GM08714 (cell line): ENCODE data around the gene B4GALNT4.
"Not testable (repeated sequence)": the region's sequence is repeated elsewhere in the genome, so short reads cannot be mapped to it uniquely, and the experiment has no call there.

Experiments used
- H3K4me3 ChIP-seq: fragments of 200-500 bp; sonication (Bioruptor generic); 2 replicates; pipeline ENCODE4 v1.5.1; 2014; ENCODE audit warnings: mild to moderate bottlenecking, low read length, inconsistent platforms
- ZNF274 ChIP-seq: IDR thresholded peaks from 2 replicates; pipeline ENCODE4 v1.6.1; 2012; ENCODE audit warnings: mild to moderate bottlenecking, low read depth, low read length

The B4GALNT4 gene

DNA sequence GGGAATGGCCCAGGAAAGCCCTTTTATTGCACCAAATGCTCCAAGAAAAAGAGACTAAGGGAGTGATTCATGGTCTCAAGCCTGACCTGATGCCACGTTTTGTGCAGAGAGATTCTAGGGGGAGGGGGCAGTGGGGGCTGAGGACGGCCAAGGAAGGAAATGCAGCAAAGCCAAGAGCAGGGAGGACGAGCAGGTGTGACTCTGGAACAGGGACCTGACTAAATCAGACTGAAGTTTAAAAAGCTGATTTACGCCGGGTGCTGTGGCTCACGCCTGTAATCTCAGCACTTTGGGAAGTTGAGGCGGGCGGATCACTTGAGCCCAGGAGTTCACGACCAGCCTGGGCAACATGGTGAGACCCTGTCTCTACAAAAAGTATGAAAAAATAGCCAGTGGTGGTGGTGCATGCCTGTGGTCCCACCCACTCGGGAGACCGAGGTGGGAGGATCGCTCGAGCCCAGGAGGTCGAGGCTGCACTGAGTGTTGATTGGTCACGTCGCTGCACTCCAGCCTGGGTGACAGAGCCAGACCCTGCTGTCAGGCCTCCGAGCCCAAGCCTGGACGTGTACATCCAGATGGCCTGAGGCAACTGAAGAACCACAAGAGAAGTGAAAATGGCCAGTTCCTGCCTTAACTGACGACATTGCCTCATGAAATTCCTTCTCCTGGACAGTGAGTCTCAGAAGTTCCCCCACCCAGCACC lies 37.8 kb upstream of the B4GALNT4 start:
- no peak for TF ChIP-seq ZNF274
- no peak overlapping the region for H3K4me3 ChIP-seq

DNA sequence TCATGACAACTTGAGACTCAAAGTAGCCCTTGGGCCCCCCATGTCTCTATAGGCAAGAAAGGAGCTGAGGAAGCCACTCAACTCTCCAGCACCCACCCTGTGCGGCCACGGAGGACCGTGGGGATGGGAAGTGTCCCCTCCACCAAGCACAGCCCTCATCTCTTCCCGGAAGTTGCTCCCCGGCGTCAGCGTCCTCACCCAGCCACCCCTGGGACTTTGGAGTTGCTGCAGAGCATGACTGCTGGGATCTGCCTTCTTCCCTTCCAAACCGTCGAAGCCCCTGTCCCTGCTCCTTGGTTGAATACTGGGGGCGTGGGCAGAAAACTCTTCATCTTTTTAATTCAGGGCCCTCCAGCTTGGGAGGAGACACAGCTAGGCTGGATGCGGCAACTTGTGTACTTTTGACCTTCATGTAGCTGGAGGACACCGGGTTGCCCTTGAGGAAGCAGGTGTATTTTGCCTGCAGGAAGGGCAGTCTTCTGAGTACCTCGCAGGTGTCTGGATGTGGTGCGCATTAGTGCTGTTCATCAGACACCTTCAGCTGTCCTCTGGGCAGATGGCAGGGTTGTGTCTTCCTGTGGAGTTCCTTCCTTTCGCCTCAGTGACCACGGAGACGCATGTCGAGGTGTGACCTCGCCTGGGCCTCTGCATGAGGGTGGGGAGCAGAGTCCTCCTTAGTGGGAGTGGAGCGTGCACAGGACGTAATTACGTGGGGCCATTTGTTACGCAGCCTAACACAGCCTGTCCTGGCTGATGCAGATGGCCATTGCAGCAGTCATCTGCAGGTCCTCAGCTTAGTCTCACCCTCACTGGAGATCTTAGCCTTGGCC lies 36.4 kb upstream of the B4GALNT4 start:
- no peak overlapping the region for H3K4me3 ChIP-seq
- no peak for TF ChIP-seq ZNF274

DNA sequence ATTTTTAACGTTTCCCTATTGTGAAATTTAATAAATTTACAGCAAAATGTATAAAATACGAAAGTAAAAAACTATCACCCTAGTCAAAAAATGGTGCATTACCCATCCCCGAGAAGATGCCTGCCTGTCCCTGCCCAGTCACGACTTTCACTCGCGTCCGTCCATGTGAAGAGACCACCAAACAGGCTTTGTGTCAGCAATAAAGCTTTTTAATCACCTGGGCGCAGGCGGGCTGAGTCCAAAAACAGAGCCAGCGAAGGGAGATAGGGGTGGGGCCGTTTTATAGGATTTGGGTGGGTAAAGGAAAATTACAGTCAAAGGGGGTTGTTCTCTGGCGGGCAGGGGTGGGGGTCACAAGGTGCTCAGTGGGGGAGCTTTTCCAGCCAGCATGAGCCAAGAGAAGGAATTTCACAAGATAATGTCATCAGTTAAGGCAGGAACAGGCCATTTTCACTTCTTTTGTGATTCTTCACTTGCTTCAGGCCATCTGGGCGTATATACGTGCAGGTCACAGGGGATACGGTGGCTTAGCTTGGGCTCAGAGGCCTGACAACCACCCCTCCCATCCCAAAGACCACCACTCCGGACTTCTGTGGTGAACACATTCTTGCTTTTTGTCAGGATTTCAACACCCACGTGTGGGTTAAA lies 35.6 kb upstream of the B4GALNT4 start:
- not testable (repeated sequence) for H3K4me3 ChIP-seq

DNA sequence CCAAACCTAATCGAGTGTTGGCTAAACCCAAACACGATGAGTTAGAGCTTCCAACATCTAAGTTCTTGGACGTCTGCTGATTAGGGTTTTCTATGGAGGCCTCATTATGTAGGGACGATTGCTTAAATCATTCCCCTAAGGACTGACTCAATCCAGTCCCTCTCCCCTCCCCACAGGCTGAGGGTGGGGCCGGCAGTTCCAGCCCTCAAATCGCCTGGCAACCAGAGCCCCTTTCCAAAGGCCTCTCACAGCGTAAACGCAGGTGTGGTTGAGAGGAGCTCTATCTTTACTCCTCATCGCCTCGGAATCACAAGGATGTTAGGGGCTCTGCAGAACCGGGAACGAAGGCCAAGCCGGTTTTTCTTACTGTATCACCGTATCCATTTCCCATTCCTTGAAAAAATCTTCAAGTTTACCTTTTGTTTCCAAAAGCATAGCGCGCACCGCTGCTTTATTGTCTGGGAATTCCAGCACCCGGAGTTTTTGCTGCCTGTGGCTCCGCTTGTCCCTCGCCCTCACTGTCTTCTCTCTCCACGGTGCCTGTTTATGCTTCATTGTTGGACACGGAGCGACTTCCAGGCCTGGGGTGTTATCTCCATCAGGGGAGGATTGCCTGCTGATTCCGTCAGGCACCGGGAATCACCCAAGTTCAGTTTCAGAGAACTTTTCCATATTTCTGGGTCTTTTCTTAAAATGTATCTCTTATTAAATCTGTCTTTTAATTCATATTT lies 34.9 kb upstream of the B4GALNT4 start:
- no peak for TF ChIP-seq ZNF274
- no peak overlapping the region for H3K4me3 ChIP-seq

DNA sequence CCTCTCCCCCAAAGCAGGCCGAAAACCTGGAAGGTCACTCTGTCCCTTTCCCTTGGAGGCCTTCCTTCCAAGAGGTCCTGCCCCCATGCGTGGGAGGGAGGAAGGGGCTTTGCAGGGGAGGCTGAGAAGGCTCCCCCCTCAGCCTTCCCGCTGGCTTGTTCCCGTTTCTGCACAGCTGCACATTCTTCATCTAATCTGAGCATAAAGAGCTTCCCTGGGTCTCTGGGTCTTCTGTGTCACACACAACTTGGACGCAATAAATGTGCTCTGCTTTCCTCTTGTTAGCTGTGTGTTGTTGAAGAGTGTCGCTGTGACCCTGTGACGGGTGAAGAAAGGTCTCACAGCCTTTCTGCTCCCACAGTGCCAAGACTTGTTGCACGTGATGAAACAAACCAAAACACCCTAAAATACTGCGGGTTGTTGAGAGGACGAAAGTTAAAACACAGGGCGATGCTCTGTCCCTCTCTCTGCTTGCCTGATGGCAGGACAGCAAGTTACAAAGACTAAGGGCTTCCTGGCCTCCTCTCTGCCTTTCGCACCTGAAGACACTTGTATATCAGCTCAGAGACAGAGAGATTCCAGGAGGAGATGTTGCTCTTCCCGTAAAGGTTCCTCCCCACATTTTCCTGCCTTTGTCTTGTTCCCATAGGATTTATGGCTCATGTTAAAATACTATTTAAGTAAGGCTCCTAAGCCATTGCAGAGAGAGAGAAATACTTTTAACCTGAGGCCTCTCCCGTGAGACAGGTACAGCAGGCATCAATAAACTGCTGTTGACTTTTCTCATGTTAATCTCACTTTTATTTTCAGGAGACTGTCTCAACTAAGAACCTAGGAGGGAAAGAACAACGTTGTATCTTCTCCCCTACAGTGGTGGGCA lies 33.3 kb upstream of the B4GALNT4 start:
- no peak for TF ChIP-seq ZNF274
- H3K4me3 ChIP-seq: no peak overlapping the region

DNA sequence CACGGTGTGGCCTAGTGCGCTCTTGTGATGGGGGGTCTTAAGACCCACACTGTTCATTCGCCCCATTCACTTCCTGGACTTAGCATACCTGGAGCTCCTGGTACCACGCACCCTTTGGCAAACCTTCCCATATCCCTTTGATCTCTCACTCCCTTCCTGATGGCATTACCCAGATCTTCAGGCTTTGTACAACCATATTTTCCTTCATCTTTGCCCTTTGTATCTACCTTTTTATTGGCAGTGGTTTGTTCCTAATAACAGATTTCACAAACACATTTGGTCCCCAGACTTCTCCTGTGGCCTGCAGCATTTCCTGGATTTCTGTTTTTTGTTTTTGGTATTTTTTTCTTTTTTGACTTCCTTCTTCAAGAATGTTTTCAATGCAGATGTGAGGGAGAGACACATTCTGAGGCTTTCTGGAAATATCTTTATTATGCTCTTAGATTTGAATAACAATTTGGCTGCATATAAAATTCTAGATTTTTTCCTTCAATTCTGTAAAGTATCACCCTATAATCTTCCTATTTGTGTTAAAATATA lies 32.6 kb upstream of the B4GALNT4 start:
- no peak for TF ChIP-seq ZNF274
- no peak overlapping the region for H3K4me3 ChIP-seq

DNA sequence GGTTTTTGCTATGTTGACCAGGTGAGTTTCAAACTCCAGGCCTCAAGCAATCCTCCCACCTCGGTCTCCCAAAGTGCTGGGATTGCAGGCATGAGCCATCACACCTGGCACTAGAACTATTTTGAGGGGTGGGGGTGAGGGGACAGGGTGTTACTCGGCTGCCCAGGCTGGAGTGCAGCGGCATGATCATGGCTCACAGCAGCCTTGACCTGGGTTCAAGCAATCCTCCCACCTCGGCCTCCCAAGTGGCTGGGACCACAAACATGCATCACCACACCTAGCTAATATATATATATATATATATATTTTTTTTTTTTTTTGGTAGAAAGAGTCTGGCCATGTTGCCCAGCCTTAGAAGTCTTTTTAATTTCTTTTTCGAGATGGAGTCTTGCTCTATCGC lies 31.6 kb upstream of the B4GALNT4 start:
- TF ChIP-seq ZNF274: no peak
- H3K4me3 ChIP-seq: no peak overlapping the region

DNA sequence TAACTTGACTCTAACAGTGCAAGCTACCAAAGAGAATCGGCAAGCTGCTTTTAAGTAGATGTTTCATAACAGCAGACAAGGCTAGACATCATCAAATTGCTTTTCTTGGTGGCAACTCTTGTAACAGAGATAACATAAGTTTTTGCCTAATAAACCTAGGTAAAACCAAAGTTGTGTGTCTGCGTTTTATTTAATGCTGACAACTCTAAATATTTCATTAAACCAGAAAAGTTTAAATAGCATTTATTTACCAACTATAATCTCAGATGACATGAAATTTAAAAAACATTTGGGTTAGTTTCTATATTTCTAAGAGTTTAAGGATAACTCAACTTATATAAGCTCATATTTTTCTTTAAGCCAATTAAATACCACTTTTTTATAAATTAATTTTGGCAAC lies 29.3 kb upstream of the B4GALNT4 start:
- no peak overlapping the region for H3K4me3 ChIP-seq
- TF ChIP-seq ZNF274: no peak

DNA sequence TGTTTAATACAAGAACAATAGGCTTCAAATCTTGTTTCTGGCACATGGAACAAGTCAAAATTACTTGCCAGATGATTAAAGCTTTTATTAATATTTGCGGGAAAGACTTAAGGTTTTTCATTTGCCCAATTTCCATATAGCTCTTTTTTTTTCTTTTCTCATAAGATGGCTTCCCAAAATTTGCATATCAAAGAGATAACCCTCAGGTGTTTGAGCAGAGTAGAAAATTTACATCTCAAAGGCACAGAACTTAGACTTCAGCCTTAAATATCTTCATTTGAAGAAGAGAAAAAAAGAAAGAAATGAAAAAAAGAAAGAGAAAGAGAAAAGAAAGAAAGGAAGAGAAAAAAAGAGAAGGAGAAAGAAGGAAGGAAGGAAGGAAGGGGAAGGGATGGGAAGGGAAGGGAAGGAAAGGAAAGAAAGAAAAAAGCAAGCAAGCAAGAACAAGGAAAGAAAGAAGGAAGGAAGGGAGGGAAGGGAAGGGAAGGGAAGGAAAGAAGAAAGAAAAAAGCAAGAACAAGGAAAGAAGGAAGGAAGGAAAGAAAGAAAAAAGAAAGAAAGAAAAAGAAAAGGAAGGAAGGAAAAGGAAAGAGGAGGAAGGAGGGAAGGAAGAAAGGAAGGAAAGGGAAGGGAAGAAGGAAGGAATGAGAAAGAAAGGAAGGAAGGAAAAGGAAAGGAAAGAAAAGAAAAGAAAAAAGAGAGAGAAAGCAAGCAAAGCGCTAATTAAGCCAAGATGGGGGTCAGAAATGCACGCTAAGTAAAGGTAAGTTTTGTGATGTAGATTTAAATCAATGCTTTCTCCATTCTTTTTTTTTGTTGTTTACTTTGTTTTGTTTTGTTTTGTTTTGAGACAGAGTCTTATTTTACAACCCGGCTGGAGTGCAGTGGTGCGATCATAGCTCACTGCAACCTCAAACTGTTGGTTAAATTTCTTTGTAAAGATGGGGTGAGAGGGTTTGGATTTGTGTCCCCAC lies 28.5 kb upstream of the B4GALNT4 start:
- H3K4me3 ChIP-seq: no peak overlapping the region
- TF ChIP-seq ZNF274: no peak

DNA sequence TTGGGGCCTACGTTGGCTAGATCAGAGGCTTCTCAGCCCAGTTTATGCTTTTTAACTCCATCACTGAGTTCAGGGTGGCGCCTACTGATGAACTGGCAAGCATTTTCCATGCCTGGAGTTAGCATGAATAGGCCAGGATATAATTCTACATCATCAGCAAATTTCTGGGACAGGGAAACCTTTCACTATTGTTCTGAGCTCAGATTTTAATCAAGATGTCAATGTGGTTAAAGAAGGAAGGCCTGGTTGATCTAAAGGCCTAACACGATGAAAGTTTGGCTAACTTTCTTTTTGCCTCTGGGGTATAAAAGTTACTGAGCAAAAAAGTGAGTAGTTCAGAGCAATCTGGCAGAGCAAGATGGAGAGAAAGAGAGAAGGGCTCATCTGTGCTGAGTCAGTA lies 27.0 kb upstream of the B4GALNT4 start:
- H3K4me3 ChIP-seq: no peak overlapping the region
- TF ChIP-seq ZNF274: no peak

DNA sequence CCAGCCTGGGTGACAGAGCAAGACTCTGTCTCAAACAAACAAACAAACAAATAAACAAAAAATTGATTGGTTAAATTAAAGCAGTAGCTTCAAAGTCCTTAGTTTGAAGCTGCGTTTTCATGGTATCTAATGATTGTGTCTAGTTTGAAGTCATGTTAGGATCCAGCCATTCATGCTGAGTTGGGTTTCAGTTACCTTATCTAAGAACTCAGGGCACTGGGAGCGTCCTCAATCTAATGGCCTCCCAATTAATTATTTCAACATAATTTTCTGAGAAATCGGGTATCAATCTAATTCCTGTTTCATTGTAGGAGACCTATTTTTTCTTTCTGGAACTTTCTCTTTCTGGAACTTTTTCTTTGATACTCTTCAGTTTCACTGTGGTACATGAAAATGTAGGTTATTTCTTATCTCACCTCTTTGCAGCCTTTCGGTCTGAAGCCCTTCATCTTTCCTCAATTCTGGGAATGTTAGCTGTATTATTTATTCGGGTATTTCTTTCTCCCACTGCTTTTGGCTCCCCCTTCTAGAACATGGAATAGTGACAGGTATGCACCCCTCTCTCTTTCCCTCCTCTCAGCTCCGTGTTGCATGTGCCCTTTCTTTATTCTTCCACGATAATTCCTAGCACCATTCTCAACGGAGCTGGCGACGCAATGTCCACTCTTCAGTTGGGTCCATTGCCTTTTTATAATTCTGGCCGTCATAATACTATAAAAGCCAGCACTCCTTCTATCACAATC lies 24.3 kb upstream of the B4GALNT4 start:
- H3K4me3 ChIP-seq: no peak overlapping the region
- no peak for TF ChIP-seq ZNF274
